Mesenteric fat pad (tissue), 1 donor: Measurements from ENCODE around the gene PRR14L. TPM values are rescaled to one million over a fixed set of nuclear protein-coding genes. Genes with fewer than 3 reads are reported as not detected.
"Not testable (repeated sequence)": the region's sequence is repeated elsewhere in the genome, so short reads cannot be mapped to it uniquely, and the experiment has no call there.

ENCODE experiments used
- DNase-seq: peaks from one replicate; pipeline ENCODE4 v3.0.0-alpha.2; 2020; ENCODE audit warnings: low spot score
- total RNA-seq: library from RNA; stranded (reverse); fragmentation: NEBNext Ultra II Directional; extraction: Animal tissue kit (Norgen Biotek cat#: 25700); gene quantifications from one replicate; pipeline ENCODE4 v1.2.1, GENCODE V29; 2021
- donor health status: DM: yes; HTN: yes; CAD: no.

Gene PRR14L
- total RNA-seq, 1 donor from 2014 or later: 39.7 TPM

DNA sequence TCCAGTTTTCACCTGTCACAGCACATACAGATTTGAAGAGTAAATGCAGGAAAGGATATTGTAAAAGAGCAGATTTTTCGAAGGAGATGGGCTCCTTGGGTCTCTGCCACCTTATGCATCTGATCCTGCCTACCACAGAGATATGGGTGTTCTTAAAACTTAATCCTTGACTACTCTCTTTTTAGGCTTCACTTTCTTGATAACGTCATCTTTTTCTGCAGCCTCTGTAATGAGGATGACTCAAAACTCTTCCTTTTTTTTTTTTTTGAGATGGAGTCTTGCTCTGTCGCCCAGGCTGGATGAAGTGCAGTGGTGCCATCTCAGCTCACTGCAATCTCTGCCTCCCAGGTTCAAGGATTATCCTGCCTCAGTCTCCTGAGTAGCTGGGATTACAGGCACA lies 7.8 kb downstream of the PRR14L start:
- no peak for DNase-seq

DNA sequence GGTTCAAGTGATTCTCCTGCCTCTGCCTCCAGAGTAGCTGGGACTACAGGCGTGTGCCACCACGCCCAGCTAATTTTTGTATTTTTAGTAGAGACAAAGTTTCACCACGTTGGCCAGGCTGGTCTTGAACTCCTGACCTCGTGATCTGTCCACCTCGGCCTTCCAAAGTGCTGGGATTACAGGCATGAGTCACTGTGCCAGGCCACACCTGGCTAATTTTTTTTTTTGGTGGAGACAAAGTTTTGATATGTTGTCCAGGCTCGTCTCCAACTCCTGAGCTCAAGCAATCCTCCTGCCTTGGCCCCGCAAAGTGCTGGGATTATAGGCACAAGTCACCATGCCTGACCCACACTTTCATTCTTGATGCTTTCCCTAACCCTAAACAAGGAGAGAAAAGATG lies 9.6 kb downstream of the PRR14L start:
- DNase-seq: not testable (repeated sequence)

DNA sequence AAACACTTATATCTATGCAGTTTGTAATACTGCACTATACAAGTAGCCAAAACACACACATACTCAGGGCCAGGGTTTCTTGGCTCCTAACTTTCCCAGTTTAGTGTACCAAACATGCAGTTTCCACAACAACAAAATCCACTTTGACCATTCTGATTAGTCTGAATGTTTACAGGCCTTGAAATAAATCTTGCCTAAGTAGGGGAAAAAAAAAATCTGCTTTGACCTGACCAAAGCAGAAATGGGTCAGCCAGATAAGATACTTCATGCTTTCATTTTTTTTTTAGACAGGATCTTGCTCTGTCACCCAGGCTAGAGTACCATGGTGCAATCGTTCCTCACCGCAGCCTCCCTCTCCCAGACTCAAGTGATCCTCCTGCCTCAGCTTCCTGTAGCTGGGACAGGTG lies 10.1 kb downstream of the PRR14L start:
- DNase-seq: no peak

DNA sequence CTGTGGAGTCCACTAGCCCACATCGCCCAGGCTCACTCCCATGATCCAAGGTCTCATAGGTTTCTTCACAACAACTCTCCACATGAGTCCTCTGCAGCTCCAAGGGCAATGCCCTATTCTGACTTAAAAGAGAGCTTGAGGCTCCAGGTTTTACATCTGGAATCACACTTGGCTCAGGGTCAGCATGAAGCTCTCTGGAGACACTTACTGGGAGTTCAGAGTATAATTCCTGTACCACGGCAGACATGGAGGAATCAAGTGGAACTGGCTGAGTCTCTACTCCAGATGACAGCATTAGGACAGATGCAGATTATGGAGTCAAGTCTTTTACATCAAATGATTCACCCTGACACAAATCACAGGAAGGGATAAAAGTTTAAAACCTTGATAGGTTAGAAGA lies 11.4 kb downstream of the PRR14L start:
- DNase-seq: no peak

DNA sequence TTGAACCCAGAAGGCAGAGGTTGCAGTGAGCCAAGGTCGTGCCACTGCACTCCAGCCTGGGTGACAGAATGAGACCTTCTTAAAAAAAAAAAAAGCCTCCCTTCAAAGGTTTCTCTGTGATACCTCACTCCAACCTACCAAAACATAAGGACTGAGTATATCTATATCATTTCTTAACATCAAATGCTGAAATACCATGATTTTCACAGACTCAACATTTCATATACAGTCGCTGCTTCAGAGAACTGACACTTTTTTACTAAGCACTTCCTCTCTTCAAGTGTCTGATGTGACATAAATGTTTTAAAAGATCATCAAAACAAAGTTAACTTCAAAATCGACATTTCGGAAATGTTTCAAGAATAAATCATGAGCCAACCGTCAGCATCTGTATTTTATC lies 12.0 kb downstream of the PRR14L start:
- DNase-seq: no peak

DNA sequence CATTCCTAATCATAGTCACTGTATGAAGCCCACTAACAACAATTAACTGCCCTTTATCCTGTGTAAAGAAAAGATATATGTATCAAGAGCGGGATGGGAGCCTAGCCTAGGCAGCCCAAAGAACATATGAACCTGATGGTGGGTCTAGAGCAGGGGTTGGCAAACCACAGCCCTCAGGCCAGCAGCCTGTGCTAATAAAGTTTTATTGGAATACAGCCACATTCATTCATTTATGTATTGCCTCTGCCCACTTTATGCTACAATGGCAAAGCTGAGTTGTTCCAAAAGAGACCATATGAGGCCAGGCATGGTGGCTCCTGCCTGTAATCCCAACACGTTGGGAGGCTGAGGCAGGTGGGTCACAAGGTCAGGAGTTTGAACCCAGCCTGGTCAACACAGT lies 13.5 kb downstream of the PRR14L start:
- no peak for DNase-seq

DNA sequence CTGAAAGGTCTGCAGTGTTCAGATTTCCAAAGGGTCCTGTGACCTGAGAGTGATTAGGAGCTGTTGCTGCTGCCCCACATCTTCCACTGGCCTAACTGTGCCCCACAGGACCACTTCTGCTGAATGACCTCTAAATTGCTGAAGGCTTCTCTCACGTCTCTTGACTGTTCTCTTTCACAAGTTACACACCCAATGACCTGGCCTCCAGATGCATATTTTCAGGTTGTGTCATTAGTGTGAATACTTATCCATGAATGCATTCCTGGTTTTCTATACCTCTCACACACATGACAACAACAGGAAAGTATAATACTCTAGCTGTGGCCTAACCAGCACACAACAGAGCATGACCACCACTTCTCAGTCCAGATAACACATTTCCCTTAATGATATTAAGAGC lies 15.4 kb downstream of the PRR14L start:
- no peak for DNase-seq

DNA sequence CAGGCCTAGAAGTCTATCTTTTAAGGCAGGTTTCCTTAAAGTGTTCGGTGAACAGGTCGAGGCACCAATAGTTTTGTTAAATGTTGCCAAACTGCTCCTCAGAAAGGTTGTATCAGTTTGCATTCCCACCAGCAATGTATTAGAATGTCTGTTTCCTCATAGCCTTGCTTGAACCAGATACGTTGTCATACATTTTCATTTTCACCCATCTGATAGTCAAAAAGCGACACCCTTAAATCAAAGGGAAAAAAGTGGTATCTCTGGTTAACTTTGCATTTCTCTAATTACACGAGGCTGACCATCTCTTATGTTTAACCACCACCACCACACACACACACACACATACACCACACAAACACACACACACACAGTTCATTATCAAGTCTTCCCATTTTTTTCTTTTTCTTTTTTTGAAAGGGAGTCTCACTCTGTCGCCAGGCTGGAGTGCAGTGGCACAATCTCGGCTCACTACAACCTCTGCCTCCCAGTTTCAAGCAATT lies 16.3 kb downstream of the PRR14L start:
- no peak for DNase-seq

DNA sequence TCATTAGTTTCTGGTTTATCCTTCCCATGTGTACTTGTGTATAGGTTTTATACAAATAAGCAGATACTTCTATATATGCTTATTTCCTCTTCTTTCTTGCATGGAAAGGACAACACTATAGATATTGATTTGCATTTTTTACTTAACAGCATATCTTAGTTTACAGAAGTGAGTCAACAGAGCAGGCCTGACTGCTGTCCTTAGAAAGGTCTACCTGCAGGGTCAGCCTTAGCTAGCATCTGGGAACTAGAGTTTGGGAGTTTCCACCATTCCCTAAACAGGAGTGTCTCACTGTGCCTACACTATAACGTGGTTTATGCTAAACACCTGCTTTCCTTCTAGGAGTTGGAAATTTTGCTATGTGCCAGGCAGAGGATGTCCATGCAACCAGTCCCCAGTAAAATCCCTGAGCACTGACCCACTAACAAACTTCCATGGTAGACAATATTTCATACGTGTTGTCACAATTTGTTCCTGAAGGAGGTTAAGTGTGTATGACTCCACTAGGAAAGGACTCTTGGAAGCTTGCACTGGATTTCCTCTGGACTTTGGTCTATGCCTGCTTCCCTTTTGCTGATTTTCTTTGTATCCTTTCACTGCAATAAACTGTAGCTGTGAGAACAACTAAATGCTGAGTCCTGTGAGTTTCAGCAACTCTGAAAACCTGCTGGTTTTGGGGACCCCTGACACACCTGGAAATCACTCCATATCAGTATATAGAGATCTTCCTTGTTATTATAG lies 17.7 kb downstream of the PRR14L start:
- DNase-seq: no peak

DNA sequence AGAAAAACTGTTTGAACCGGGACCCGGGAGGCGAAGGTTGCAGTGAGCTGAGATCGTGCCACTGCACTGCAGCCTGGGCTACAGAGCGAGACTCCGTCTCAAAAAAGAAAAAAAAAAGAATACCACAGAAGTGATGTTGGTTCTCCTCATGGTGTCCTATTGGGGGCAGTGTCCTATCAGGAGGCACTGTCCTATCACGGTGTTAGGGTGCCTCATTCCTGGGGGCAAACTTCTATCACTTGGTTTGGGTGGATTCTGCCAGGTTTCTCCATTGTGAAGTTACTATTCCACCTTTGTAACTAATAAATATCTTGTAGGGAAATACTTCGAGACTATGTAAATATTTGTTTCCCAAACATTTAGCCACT lies 19.6 kb downstream of the PRR14L start:
- no peak for DNase-seq

DNA sequence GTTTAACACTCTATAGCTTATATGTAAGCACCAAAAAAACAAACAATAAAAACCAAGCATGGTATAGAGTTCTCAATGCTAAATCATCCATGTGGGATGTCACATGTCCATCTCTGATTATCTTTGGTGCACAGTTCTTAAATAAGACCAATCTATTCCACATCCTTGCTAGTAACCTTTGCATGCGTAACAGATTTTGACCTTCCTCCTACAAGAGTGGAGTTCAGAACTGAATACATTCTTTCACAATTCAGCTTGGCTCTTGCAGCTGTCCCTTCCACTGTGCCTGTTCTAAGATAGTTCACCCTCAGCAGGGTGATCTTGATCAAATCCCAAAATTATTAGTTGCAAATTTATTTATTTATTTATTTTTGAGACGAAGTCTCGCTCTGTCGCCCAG lies 21.1 kb downstream of the PRR14L start:
- DNase-seq: no peak

DNA sequence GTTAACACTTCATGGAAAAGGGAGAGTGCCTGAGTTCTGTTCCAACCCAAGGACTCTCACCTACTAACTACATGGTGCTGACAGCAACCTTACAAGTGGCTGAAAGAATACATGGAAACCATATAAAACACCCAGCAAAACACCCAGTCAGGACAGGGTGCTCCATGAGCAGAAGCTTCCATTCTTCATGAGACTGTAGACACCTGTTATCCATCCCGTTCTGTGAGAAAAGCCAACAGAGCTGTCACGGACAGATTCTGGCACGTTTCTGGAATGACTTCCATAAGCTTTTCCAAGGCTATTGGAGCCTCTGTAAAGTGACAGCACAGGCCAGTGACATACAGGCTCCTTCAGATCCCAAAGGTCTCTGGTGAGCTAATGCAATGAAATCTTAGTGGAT lies 23.2 kb downstream of the PRR14L start:
- DNase-seq: no peak

DNA sequence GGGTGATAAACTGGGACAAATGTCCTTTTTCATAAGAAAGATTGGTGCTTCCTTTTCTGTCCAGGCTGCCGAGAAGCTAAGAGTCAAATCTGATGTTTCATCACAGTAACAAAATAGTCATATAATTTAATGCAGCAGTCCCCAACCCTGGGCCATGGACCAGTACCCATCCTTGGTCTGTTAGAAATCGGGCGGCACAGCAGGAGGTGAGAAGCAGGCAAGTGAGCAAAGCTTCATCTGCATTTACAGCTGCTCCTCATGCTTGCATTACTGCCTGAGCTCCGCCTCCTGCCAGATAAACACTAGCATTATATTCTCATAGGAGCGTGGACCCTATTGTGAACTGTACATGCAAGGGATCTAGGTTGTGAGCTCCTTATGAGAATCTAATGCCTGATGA lies 26.2 kb downstream of the PRR14L start:
- no peak for DNase-seq

DNA sequence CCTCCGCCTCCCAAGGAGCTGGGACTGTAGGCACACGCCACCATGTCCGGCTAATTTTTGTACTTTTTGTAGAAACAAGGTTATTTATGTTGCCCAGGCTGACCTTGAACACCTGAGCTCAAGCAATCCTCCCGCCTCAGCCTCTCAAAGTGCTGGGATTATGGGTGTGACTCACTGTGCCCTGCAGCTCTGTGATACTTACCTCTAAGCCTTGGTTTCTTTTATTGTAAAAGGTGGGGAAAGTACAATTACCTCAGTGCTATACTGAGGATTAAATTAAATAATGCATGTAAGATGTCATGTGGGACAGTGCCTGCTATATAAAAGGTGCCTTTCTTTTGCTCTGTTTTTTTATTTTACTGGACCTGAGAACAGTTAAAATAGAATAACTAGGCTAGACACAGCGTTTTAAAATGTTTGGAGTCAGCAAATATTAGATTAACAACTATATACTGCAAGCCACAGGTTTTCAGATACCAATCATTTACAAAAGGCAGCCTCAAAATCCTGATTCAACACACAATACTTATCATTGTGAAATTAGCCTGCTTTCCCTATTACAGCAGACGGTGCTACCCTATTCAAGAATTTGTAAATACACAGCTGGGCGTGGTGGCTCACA lies 30.0 kb downstream of the PRR14L start:
- no peak for DNase-seq

DNA sequence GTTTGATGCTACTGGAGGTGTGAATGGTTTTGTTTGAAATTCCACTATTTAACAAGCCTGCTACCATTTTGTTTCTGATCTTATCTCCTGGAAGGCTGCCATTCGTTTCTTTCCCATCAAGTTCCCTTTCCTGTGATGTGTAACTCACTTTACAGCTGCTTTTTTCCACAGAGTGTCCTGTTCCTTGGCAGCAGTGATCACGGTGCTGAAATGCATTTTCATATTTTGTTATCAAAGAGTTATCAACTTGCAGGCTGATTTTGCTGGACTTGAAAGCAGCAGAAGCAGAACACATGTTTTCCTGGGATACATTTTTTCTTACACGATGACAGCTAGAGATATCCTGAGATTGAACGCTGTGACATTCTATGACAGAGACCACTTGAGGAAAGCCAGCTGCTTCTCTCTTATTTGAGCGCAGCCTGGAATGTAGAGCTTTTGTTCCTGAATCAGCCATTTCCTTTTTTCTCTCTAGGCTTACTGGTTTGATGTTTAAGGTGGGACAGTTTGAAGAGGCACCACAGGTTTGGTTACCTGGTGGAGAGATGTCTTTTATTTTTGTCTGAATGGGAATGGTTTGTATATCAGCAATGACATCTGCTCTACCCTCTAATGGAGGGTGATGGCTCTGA lies 34.7 kb downstream of the PRR14L start:
- DNase-seq: no peak

DNA sequence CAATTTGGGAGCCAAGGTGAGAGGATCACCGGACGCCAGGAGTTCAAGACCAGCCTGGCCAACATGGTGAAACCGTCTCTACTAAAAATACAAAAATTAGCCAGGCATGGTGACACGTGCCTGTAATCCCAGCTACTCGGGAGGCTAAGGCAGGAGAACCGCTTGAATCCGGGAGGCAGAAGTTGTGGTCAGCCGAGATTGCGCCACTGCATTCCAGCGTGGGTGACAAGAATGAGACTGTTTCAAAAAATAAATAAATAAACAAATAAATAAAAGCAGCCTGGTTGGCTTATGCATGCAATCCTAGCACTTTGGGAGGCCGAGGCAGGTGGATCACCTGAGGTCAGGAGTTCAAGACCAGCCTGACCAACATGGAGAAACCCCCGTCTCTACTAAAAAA lies 38.7 kb downstream of the PRR14L start:
- not testable (repeated sequence) for DNase-seq

DNA sequence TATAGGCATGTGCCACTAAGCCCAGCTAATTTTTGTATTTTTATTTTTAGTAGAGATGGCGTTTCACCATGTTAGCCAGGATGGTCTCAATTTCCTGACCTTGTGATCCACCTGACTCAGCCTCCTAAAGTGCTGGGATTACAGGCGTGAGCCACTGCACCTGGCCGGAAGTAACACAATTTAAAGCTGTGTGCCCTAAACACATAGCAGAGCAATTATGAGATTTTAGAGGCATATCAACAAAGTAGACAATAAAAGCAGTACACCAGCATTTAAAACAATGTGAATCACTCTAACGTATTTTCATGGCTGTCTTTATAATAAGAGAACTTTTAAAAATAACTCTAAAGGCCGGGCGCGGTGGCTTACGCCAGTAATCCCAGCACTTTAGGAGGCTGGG lies 42.4 kb downstream of the PRR14L start:
- no peak for DNase-seq

DNA sequence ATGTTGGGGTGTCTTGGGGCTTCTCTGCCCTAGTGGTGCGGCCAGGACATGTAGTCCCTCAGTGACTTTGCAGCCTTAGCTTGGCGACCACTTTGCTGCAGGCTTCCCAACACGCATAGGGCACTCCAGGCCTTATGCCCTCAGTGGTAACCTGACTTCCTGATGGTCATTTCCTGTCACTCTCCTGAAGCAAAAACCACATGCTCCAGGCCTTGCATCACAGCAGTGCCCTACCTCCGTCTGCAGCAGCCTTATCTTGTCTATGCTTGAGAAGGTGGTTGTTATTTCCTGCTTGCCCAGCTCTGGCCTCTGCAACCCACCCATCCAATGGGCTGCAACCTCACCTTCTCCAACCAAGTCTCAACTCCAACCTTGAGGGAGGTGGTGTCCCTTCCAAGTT lies 54.5 kb downstream of the PRR14L start:
- no peak for DNase-seq

DNA sequence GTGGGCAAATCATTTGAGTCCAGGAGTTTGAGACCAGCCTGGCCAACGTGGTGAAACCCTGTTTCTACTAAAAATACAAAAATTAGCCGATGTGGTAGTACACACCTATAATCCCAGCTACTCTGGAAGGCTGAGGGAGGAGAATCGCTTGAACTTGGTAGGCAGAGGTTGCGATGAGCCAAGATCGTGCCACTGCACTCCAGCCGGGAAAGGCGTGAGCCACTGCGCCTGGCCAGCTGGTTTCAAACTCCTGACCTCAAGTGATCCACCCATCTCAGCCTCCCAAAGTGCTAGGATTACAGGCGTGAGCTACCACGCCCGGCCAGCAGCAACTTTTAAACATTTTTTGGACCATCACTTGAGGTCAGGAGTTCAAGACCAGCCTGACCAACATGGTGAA lies 55.9 kb downstream of the PRR14L start:
- not testable (repeated sequence) for DNase-seq

DNA sequence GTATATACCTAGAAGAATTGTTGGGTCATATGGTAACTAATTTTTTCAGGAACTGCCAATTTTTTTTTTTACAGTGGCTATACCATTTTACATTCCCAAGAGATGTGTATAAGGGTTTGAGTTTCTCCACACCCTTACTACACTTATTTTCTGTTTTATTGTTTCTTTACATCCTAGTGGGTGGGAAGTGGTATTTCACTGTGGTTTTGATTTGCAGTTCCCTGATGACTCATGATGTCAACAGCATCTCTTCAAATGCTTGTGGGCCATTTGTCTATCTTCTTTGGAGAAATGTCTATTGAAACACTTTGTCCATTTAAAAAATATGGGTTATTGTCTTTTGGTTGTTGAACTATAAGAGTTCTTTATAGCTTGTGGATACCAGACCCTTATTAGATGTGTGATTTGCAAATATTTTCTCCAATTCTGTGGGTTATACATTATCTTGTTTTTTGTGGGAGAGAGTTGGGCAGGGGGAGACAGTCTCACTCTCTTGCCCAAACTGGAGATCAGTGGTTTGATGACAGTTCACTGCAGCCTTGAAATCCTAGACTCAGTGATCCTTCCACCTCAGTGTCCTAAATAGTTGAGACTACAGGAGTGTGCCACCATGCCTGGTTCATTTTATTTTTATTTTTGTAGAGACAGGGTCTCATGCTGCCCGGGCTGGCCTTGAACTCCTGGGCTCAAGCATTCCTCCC lies 57.6 kb downstream of the PRR14L start:
- DNase-seq: no peak

DNA sequence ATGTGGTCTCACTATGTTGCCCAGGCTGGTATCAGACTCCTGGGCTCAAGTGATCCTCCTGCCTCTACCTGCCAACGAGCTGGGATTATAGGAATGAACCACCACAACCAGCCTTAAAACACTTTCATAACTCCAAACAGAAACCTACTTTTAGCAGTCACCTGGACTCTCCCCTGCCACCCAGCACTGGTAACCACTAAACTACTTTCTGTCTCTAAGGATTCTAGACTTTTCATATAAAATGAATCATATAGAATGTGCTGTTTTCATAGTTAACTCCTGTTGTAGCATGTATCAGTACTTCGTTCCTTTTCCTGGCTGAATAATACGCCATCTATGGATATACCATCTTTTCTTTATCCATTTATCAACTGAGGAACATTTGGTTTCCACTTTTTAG lies 58.5 kb downstream of the PRR14L start:
- DNase-seq: no peak
